Measurements from ENCODE around the gene PSMD14. TPM values are rescaled to one million over a fixed set of nuclear protein-coding genes. Genes with fewer than 3 reads are reported as not detected.
A peak's percentile ranks its signal among the peaks of the same experiment; 100 is the strongest.

PSMD14 gene
- total and polyA plus RNA-seq, 2 donors: 29.7 to 54.6 TPM

GRCh38 chr2:161414042-161415033, 106.1 kb downstream of the PSMD14 start:
- Histone ChIP-seq H3K4me1 (ENCODE audit: insufficient read depth) (no peaks in the 10 kb centered on the region), H3K4me3 (ENCODE audit: low read depth, low read length) (peak overlapping the region; percentile 41), H3K27ac (ENCODE audit: low read depth) (no peak overlapping the region), H3K36me3 (ENCODE audit: insufficient read depth) (no peaks in the 10 kb centered on the region)
- 5% methylated on average over 69 of the region's 69 CpGs for WGBS
- DNase-seq (ENCODE audit: extremely low spot score): no peak

GRCh38 chr2:161415034-161415986, 107.1 kb downstream of the PSMD14 start:
- Histone ChIP-seq H3K4me3 (ENCODE audit: low read depth, low read length) (peak overlapping the region; percentile 41), H3K36me3 (ENCODE audit: insufficient read depth) (no peaks in the 10 kb centered on the region), H3K27ac (ENCODE audit: low read depth) (no peak overlapping the region), H3K4me1 (ENCODE audit: insufficient read depth) (no peaks in the 10 kb centered on the region)
- no peak for DNase-seq (ENCODE audit: extremely low spot score)
- 11% methylated on average over 29 of the region's 29 CpGs for WGBS

GRCh38 chr2:161415987-161416707, 107.9 kb downstream of the PSMD14 start, which contains the start of gene TBR1:
TBR1 (plus strand) TSS chr2:161416297; CDS start chr2:161416411, 114 bp downstream.
- Histone ChIP-seq H3K36me3 (ENCODE audit: insufficient read depth) (no peaks in the 10 kb centered on the region), H3K27ac (ENCODE audit: low read depth) (no peak within 1 kb of the TSS), H3K4me3 (ENCODE audit: low read depth, low read length) (no peak within 1 kb of the TSS), H3K4me1 (ENCODE audit: insufficient read depth) (no peaks in the 10 kb centered on the region)
- WGBS: 10% methylated on average over 16 of the region's 16 CpGs
- no peak for DNase-seq (ENCODE audit: extremely low spot score)

GRCh38 chr2:161416708-161417437, 108.6 kb downstream of the PSMD14 start:
- 7% methylated on average over 41 of the region's 41 CpGs for WGBS
- H3K4me3 ChIP-seq (ENCODE audit: low read depth, low read length): no peak overlapping the region
- no peak for DNase-seq (ENCODE audit: extremely low spot score)

GRCh38 chr2:161417438-161418274, 109.4 kb downstream of the PSMD14 start:
- no peak for DNase-seq (ENCODE audit: extremely low spot score)
- no peak overlapping the region for H3K4me3 ChIP-seq (ENCODE audit: low read depth, low read length)
- no peak overlapping the region for H3K27ac ChIP-seq (ENCODE audit: low read depth)
- no peaks in the 10 kb centered on the region for H3K4me1 ChIP-seq (ENCODE audit: insufficient read depth)
- H3K36me3 ChIP-seq (ENCODE audit: insufficient read depth): no peaks in the 10 kb centered on the region
- WGBS: 12% methylated on average over 21 of the region's 21 CpGs

More at GRCh38 chr2:161416708-161417437, 108.6 kb downstream of the PSMD14 start:
- no peak overlapping the region for H3K27ac ChIP-seq (ENCODE audit: low read depth)
- H3K4me1 ChIP-seq (ENCODE audit: insufficient read depth): no peaks in the 10 kb centered on the region
- no peaks in the 10 kb centered on the region for H3K36me3 ChIP-seq (ENCODE audit: insufficient read depth)

- H3K4me1 ChIP-seq (ENCODE audit: insufficient read depth): peaks cover under 1% of the 10 kb centered on the region
- peak overlapping the region; percentile 4 for H3K4me3 ChIP-seq (ENCODE audit: low read depth, low read length)
- no peak for DNase-seq (ENCODE audit: extremely low spot score)
These were observed 110.1 kb downstream of the PSMD14 start for GRCh38 chr2:161418275-161418714.

GRCh38 chr2:161418715-161419637, 110.8 kb downstream of the PSMD14 start:
- WGBS: 4% methylated on average over 49 of the region's 49 CpGs

More at GRCh38 chr2:161418275-161418714, 110.1 kb downstream of the PSMD14 start:
- 6% methylated on average over 15 of the region's 15 CpGs for WGBS
- Histone ChIP-seq H3K27ac (ENCODE audit: low read depth) (no peak overlapping the region), H3K36me3 (ENCODE audit: insufficient read depth) (no peaks in the 10 kb centered on the region)

GRCh38 chr2:161419638-161420190, 111.5 kb downstream of the PSMD14 start:
- Histone ChIP-seq H3K4me1 (ENCODE audit: insufficient read depth) (peaks cover 6% of the 10 kb centered on the region), H3K27ac (ENCODE audit: low read depth) (no peak overlapping the region), H3K4me3 (ENCODE audit: low read depth, low read length) (no peak overlapping the region), H3K36me3 (ENCODE audit: insufficient read depth) (no peaks in the 10 kb centered on the region)
- no peak for DNase-seq (ENCODE audit: extremely low spot score)
- WGBS: 52% methylated on average over 3 of the region's 3 CpGs

More at GRCh38 chr2:161418715-161419637, 110.8 kb downstream of the PSMD14 start:
- Histone ChIP-seq H3K27ac (ENCODE audit: low read depth) (no peak overlapping the region), H3K4me1 (ENCODE audit: insufficient read depth) (peaks cover 6% of the 10 kb centered on the region), H3K4me3 (ENCODE audit: low read depth, low read length) (peak overlapping the region; percentile 4), H3K36me3 (ENCODE audit: insufficient read depth) (no peaks in the 10 kb centered on the region)
- no peak for DNase-seq (ENCODE audit: extremely low spot score)

- H3K36me3 ChIP-seq (ENCODE audit: insufficient read depth): no peaks in the 10 kb centered on the region
- H3K4me1 ChIP-seq (ENCODE audit: insufficient read depth): peaks cover 6% of the 10 kb centered on the region
- 45% methylated on average over 11 of the region's 11 CpGs for WGBS
- no peak for DNase-seq (ENCODE audit: extremely low spot score)
- H3K4me3 ChIP-seq (ENCODE audit: low read depth, low read length): no peak overlapping the region
- no peak overlapping the region for H3K27ac ChIP-seq (ENCODE audit: low read depth)
These were observed 112.3 kb downstream of the PSMD14 start for GRCh38 chr2:161420406-161421074.

- no peak overlapping the region for H3K4me3 ChIP-seq (ENCODE audit: low read depth, low read length)
- H3K27ac ChIP-seq (ENCODE audit: low read depth): no peak overlapping the region
- WGBS: 34% methylated on average over 2 of the region's 2 CpGs
- DNase-seq (ENCODE audit: extremely low spot score): no peak
- no peaks in the 10 kb centered on the region for H3K36me3 ChIP-seq (ENCODE audit: insufficient read depth)
- H3K4me1 ChIP-seq (ENCODE audit: insufficient read depth): peaks cover 6% of the 10 kb centered on the region
These were observed 113.5 kb downstream of the PSMD14 start for GRCh38 chr2:161421686-161422085.

Data from urinary bladder (tissue), 4 donors.